IMR-90 (cell line): ENCODE data around the gene ADAMTS10.
A peak's percentile ranks its signal among the peaks of the same experiment; 100 is the strongest.

Experiments used
- BHLHE40 ChIP-seq: fragments of 150-350 bp; IDR thresholded peaks from 2 replicates; pipeline ENCODE4 v1.6.1; 2016; ENCODE audit warnings: mild to moderate bottlenecking, low read depth, low read length
- CEBPB ChIP-seq: IDR thresholded peaks from 2 replicates; pipeline ENCODE4 v1.6.1; 2012; ENCODE audit warnings: low read depth, low read length, improper control_type of control experiment
- CHD1 ChIP-seq: IDR thresholded peaks from 2 replicates; pipeline ENCODE4 v1.6.1; 2012; ENCODE audit warnings: low read depth, low read length, improper control_type of control experiment
- ELK1 ChIP-seq: fragments of 150-350 bp; IDR thresholded peaks from 2 replicates; pipeline ENCODE4 v1.6.1; 2016; ENCODE audit warnings: low read depth, mild to moderate bottlenecking, low read length, moderate library complexity, borderline replicate concordance
- MAZ ChIP-seq: IDR thresholded peaks from 2 replicates; pipeline ENCODE4 v1.6.1; 2012; ENCODE audit warnings: low read depth, mild to moderate bottlenecking, low read length, improper control_type of control experiment, moderate library complexity, borderline replicate concordance
- MXI1 ChIP-seq: IDR thresholded peaks from 2 replicates; pipeline ENCODE4 v1.6.1; 2012; ENCODE audit warnings: low read depth, mild to moderate bottlenecking, low read length, moderate library complexity, borderline replicate concordance
- NFE2L2 ChIP-seq: fragments of 150-350 bp; IDR thresholded peaks from 2 replicates; pipeline ENCODE4 v1.6.1; 2016; ENCODE audit warnings: low read depth, mild to moderate bottlenecking, low read length
- POLR2A ChIP-seq: IDR thresholded peaks from 2 replicates; pipeline ENCODE4 v1.6.1; 2012; ENCODE audit warnings: mild to moderate bottlenecking, low read depth, low read length
- RAD21 ChIP-seq: IDR thresholded peaks from 2 replicates; pipeline ENCODE4 v1.6.1; 2012; ENCODE audit warnings: low read length, improper control_type of control experiment
- RFX5 ChIP-seq: IDR thresholded peaks from 2 replicates; pipeline ENCODE4 v1.8.0; 2012; ENCODE audit warnings: low read depth, mild to moderate bottlenecking, low read length, moderate library complexity
- SMC3 ChIP-seq: fragments of 150-350 bp; IDR thresholded peaks from 2 replicates; pipeline ENCODE4 v1.6.1; 2016; ENCODE audit warnings: low read depth, mild to moderate bottlenecking, antibody characterized with exemption, low read length, moderate library complexity
- TF ChIP-seq, protein P1 (sequence below): conservative IDR thresholded peaks from 2 replicates; pipeline ENCODE4 v1.5.1; 2012; ENCODE audit warnings: mild to moderate bottlenecking, low read depth, low read length, improper control_type of control experiment
- TF ChIP-seq, protein P2 (sequence below): fragments of 150-350 bp; IDR thresholded peaks from 2 replicates; pipeline ENCODE4 v1.6.1; 2017; ENCODE audit warnings: mild to moderate bottlenecking, antibody characterized with exemption, low read length, low read depth

DNA sequence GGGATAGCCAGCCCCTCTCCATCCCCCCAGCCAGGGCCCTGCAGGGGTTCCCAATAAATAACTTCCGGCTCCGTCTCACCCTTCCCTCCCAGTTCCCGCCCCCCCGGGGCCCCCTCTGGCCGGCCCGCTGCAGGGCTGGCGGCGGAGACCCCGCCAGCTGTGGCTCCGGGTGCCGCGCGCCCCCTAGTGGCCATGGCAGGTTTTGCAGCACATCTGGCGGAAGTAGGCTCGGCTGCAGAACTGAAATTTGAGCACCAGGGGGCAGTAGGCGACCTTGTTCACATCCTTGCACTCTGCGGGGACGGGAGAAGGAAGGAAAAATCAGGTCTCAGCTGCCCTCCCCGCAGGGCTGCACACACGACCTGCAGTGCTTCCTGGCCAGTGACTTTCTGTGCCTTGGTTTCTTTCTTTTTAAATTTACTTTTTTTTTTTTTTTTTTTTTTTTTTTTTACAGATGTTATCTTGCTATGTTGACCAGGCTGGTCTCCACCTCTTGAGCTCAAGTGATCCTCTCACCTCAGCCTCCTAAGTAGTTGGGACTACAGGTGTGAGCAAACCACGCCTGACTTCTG is 29.7 kb downstream of the ADAMTS10 start:
- no peak for TF ChIP-seq BHLHE40
- TF ChIP-seq, protein P1, sequence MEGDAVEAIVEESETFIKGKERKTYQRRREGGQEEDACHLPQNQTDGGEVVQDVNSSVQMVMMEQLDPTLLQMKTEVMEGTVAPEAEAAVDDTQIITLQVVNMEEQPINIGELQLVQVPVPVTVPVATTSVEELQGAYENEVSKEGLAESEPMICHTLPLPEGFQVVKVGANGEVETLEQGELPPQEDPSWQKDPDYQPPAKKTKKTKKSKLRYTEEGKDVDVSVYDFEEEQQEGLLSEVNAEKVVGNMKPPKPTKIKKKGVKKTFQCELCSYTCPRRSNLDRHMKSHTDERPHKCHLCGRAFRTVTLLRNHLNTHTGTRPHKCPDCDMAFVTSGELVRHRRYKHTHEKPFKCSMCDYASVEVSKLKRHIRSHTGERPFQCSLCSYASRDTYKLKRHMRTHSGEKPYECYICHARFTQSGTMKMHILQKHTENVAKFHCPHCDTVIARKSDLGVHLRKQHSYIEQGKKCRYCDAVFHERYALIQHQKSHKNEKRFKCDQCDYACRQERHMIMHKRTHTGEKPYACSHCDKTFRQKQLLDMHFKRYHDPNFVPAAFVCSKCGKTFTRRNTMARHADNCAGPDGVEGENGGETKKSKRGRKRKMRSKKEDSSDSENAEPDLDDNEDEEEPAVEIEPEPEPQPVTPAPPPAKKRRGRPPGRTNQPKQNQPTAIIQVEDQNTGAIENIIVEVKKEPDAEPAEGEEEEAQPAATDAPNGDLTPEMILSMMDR, result peak; percentile 100; the same call in 1 of the 2 replicates
- peak; percentile 24; the same call in 1 of the 2 replicates for TF ChIP-seq MAZ
- TF ChIP-seq RFX5, result no peak
- TF ChIP-seq CEBPB, result no peak
- no peak for TF ChIP-seq MXI1
- peak; percentile 87 for TF ChIP-seq RAD21
- no peak for TF ChIP-seq POLR2A
- TF ChIP-seq, protein P2, sequence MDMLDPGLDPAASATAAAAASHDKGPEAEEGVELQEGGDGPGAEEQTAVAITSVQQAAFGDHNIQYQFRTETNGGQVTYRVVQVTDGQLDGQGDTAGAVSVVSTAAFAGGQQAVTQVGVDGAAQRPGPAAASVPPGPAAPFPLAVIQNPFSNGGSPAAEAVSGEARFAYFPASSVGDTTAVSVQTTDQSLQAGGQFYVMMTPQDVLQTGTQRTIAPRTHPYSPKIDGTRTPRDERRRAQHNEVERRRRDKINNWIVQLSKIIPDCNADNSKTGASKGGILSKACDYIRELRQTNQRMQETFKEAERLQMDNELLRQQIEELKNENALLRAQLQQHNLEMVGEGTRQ, result no peak
- TF ChIP-seq ELK1, result 0 out of 2 replicates have a peak, but pooled peaks have one; percentile 28
- peak; percentile 91 for TF ChIP-seq SMC3
- no peak for TF ChIP-seq CHD1
- TF ChIP-seq NFE2L2, result no peak
